ENCODE results near the gene TRIM61. TPM values are rescaled to one million over a fixed set of nuclear protein-coding genes. Genes with fewer than 3 reads are reported as not detected.
"Not testable (repeated sequence)": the region's sequence is repeated elsewhere in the genome, so short reads cannot be mapped to it uniquely, and the experiment has no call there.

The TRIM61 gene
- total RNA-seq, 4 donors from 2014 or later: 0.93 to 1.4 (median 0.94) TPM; not detected in 1

DNA sequence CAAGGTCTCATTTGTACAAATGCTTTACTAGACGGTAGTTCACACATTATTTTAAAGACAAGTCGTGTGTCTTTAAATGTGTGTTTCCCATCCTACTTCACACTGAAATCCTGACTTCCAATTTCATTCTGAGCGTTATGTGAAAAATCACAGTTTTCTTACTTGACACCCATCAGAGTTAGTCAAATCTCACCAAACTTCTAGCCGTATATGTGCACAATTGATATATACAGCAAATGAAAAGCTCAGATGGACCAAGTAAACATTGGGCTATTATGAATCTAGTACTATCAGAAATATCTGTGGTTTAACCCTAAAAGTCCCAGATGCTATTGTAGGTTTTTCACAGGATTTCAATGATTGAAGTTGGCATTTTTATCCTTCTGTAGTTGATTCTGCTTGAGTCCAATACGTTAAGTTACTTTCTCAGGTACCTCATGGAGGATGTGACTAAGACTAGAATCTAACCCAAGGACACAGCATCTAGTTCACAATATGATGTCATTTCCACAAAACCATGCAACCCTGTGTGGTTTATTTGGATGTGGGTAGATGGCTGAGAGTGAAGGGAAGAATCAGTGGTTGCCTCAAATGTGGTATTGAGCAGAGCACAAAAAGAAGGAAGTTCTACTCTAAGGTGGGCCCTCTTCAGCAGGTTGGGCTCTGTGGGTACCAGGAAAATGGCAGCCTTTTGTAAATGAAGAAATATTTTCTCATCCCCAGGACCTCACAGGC lies 32.2 kb upstream of the TRIM61 start:
- ATAC-seq (ENCODE audit: low FRiP score) (no peak), DNase-seq (ENCODE audit: low spot score) (no peak)
- TF ChIP-seq, protein P1, sequence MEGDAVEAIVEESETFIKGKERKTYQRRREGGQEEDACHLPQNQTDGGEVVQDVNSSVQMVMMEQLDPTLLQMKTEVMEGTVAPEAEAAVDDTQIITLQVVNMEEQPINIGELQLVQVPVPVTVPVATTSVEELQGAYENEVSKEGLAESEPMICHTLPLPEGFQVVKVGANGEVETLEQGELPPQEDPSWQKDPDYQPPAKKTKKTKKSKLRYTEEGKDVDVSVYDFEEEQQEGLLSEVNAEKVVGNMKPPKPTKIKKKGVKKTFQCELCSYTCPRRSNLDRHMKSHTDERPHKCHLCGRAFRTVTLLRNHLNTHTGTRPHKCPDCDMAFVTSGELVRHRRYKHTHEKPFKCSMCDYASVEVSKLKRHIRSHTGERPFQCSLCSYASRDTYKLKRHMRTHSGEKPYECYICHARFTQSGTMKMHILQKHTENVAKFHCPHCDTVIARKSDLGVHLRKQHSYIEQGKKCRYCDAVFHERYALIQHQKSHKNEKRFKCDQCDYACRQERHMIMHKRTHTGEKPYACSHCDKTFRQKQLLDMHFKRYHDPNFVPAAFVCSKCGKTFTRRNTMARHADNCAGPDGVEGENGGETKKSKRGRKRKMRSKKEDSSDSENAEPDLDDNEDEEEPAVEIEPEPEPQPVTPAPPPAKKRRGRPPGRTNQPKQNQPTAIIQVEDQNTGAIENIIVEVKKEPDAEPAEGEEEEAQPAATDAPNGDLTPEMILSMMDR (IDR thresholded peaks at IDR 0.05): no peak

DNA sequence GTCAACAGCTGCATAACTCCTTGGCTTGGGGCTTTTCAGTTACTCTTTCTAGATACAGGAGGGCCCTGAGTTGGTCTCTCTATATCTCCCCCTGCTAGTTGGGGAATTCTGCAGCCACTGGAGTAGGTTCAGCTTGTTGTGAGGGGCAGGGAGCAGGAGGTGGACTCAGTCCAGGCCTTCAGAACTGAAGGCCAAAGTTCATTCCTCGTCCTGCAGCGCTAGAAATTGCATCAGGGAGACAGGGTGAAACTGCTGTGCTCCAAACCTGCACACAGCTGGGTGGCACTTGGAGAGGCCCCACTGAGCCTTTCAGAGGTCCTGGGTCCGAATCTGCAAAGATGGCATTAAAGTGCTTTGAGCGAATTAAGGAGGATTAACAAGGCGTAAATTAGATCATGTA lies 29.4 kb upstream of the TRIM61 start:
- DNase-seq (ENCODE audit: low spot score): no peak
- no peak for ATAC-seq (ENCODE audit: low FRiP score)
- TF ChIP-seq, protein P1 (IDR thresholded peaks at IDR 0.05): no peak

DNA sequence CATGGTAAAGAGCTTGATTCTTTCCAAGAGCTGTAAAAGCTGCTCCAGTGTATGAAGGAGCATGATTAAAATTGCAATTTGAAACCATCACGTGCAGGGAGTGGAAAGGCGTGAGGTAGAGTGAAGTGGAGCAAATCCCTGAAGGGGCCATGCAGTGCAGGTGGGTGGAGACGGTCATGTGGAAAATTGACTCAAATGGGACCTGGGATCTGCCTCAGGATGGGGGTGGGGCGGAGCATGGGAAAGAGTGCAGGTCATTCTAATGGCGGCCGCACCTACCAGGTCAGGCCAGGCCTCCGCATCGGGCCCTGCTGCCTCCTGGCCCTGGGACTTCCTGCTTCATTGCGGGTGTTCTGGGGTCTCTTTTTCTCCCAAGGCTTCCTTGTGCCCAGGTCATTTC lies 29.0 kb upstream of the TRIM61 start:
- ATAC-seq (ENCODE audit: low FRiP score): no peak
- TF ChIP-seq, protein P1 (IDR thresholded peaks at IDR 0.05): no peak
- no peak for DNase-seq (ENCODE audit: low spot score)

DNA sequence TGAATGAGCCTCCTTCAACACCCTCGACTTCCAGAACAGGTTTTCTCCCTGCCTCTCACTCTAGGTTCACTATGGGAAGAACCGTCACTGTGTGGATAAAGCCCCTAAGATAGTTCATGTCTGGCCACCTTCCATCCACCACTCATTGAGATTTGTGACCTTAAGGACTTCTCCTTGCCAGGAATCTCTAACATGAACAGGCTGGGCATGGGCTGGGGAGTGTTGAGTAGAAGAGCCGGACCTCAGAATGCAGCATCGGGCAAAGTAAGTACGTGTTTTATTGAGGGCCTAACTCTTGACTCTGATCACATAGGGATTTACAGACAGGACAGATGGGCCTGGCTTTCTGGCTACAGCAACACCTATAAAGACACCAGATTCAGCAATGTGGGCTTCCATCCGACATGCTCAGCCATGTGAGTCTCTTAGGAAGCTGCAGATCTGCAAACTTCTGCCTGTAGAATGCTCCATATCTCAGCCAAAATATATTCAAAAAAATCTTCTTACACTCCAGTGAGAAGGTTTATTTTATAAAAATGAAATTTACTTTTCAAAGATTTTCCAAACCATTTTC lies 28.0 kb upstream of the TRIM61 start:
- ATAC-seq (ENCODE audit: low FRiP score) (no peak), DNase-seq (ENCODE audit: low spot score) (no peak)
- TF ChIP-seq, protein P1 (IDR thresholded peaks at IDR 0.05): no peak

DNA sequence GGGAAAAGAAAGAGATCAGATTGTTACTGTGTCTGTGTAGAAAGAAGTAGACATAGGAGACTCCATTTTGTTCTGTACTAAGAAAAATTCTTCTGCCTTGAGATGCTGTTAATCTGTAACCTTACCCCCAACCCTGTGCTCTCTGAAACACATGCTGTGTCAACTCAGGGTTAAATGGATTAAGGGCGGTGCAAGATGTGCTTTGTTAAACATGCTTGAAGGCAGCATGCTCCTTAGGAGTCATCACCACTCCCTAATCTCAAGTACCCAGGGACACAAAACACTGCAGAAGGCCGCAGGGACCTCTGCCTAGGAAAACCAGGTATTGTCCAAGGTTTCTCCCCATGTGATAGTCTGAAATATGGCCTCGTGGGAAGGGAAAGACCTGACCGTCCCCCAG lies 24.5 kb upstream of the TRIM61 start:
- not testable (repeated sequence) for ATAC-seq (ENCODE audit: low FRiP score); DNase-seq (ENCODE audit: low spot score)

DNA sequence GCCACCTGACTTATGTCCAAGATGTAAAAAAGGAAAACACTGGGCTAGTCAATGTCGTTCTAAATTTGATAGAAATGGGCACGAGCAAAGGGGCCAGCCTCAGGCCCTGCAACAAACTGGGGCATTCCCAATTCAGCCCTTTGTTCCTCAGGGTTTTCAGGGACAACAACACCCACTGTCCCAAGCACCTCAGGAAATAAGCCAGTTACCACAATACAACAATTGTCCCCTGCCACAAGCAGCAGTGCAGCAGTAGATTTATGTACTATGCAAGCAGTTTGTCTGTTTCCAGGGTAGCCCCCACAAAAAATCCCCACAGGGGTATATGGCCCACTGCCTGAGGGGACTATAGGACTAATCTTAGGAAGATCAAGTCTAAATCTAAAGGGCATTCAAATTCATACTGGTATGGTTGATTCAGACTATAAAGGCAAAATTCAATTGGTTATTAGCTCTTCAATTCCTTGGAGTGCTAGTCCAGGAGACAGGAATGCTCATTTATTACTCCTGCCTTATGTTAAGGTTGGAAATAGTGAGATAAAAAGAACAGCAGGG lies 21.1 kb upstream of the TRIM61 start:
- not testable (repeated sequence) for ATAC-seq (ENCODE audit: low FRiP score); DNase-seq (ENCODE audit: low spot score)

DNA sequence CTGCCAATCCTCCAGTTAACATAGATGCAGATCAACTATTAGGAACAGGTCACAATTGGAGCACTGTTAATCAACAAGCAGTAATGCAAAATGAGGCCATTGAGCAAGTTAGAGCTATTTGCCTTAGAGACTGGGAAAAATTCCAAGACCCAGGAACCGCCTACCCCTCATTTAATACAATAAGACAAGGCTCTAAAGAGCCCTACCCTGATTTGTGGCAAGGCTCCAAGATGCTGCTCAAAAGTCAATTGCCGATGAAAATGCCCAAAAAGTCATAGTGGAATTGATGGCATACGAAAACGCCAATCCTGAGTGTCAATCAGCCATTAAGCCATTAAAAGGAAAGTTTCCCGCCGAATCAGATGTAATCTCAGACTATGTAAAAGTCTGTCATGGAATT lies 20.5 kb upstream of the TRIM61 start:
- DNase-seq (ENCODE audit: low spot score): no peak
- no peak for ATAC-seq (ENCODE audit: low FRiP score)
- TF ChIP-seq, protein P1 (IDR thresholded peaks at IDR 0.05): no peak

DNA sequence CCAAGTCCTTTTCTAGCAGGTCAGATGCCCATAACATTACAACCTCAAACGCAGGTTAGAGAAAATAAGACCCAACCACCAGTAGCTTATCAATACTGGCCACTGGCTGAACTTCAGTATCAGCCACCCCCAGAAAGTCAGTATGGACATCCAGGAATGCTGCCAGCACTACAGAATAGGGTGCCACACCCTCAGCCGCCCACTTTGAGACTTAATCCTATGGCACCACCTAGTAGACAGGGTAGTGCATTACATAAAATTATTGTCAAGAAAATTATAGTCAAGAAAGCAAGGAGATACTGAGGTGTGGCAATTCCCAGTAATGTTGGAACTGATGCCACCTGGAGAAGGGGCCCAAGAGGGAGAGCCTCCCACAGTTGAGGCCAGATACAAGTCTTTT lies 19.9 kb upstream of the TRIM61 start:
- TF ChIP-seq, protein P1 (IDR thresholded peaks at IDR 0.05): no peak
- DNase-seq (ENCODE audit: low spot score) (no peak), ATAC-seq (ENCODE audit: low FRiP score) (no peak)

DNA sequence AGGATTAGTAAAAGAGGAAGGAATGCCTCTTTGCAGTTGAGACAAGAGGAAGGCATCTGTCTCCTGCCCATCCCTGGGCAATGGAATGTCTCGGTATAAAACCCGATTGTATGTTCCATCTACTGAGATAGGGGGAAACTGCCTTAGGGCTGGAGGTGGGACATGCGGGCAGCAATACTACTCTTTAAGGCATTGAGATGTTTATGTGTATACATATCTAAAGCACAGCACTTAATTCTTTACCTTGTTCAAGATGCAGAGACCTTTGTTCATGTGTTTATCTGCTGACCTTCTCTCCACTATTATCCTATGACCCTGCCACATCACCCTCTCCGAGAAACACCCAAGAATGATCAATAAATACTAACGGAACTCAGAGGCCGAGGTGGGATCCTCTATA lies 18.7 kb upstream of the TRIM61 start:
- ATAC-seq (ENCODE audit: low FRiP score): not testable (repeated sequence)

DNA sequence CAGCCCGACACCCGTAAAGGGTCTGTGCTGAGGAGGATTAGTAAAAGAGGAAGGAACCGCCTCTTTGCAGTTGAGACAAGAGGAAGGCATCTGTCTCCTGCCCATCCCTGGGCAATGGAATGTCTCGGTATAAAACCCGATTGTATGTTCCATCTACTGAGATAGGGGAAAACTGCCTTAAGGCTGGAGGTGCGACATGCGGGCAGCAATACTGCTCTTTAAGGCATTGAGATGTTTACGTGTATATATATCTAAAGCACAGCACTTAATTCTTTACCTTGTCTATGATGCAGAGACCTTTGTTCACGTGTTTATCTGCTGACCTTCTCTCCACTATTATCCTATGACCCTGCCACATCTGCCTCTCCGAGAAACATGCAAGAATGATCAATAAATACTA lies 13.3 kb upstream of the TRIM61 start:
- DNase-seq (ENCODE audit: low spot score); ATAC-seq (ENCODE audit: low FRiP score): not testable (repeated sequence)

More for the DNA sequence above, 18.7 kb upstream of the TRIM61 start:
- DNase-seq (ENCODE audit: low spot score): not testable (repeated sequence)

Data from omental fat pad (tissue), 4 donors.